IMR-90 (cell line): Measurements from ENCODE around the gene RUNX2. TPM values are rescaled to one million over a fixed set of nuclear protein-coding genes. Genes with fewer than 3 reads are reported as not detected.

ENCODE experiments used
- ATAC-seq: fragments of 200-7000 bp; cut with Tn5 transposase; 2 replicates; pipeline ENCODE4 v1.9.1; 2020; ENCODE audit warnings: low read depth, mild to moderate bottlenecking, moderate library complexity
- BruUV-seq: library from RNA; stranded (reverse); fragments of 400-500 nt; replicated peaks from 2 replicates; lab custom pipeline; 2021; lab: Mats Ljungman, UMichigan
- CTCF ChIA-PET: fragments of 300-600 bp; formaldehyde crosslinking; extraction: SDS; loops from one replicate; lab custom pipeline; 2021; ENCODE audit warnings: antibody characterized with exemption; lab: Yijun Ruan, JAX
- POLR2A ChIA-PET: fragments of 300-600 bp; sonication (Branson Sonifier 250); formaldehyde crosslinking; loops from one replicate; lab custom pipeline; 2022; ENCODE audit warnings: antibody characterized with exemption; ENCODE audit not compliant: unreplicated experiment; lab: Charles Lee
- DNase-seq: peaks from one replicate; pipeline ENCODE4 v3.0.0; 2013
- H2AFZ ChIP-seq: replicated peaks from 2 replicates; pipeline ENCODE3; 2013; ENCODE audit warnings: low read length, mild to moderate bottlenecking; ENCODE audit not compliant: poor library complexity
- H2AK5ac ChIP-seq: 2 replicates; pipeline ENCODE4 v1.6.1; 2013; ENCODE audit warnings: low read depth, low read length, inconsistent platforms
- H2AK9ac ChIP-seq: replicated peaks from 2 replicates; pipeline ENCODE3; 2013; ENCODE audit warnings: mild to moderate bottlenecking, low read depth, low read length, moderate library complexity; ENCODE audit not compliant: poor library complexity
- H2BK120ac ChIP-seq: 2 replicates; pipeline ENCODE4 v1.6.1; 2013; ENCODE audit warnings: low read depth, low read length, inconsistent platforms
- H2BK15ac ChIP-seq: 3 replicates; pipeline ENCODE4 v1.6.1; 2013; ENCODE audit warnings: low read depth, low read length, inconsistent platforms
- H2BK20ac ChIP-seq: 2 replicates; pipeline ENCODE4 v1.6.1; 2013; ENCODE audit warnings: low read depth, mild to moderate bottlenecking, inconsistent platforms, low read length, moderate library complexity
- H2BK5ac ChIP-seq: 2 replicates; pipeline ENCODE4 v1.6.1; 2013; ENCODE audit warnings: mild to moderate bottlenecking, low read depth, low read length, inconsistent platforms; ENCODE audit not compliant: poor library complexity, severe bottlenecking
- H3K14ac ChIP-seq: replicated peaks from 2 replicates; pipeline ENCODE4 v1.6.1; 2013; ENCODE audit warnings: low read depth, low read length, inconsistent platforms
- H3K18ac ChIP-seq: 2 replicates; pipeline ENCODE4 v1.6.1; 2013; ENCODE audit warnings: low read depth, low read length, control low read depth
- H3K23ac ChIP-seq: 2 replicates; pipeline ENCODE4 v1.6.1; 2013; ENCODE audit warnings: low read depth, low read length, inconsistent platforms
- H3K27ac ChIP-seq: 2 replicates; pipeline ENCODE4 v1.5.1; 2013; ENCODE audit warnings: mild to moderate bottlenecking, control low read depth, low read length; ENCODE audit not compliant: insufficient read depth
- H3K27me3 ChIP-seq: 2 replicates; pipeline ENCODE4 v1.6.1; 2013; ENCODE audit warnings: low read length; ENCODE audit not compliant: control insufficient read depth, insufficient read depth
- H3K36me3 ChIP-seq: 2 replicates; pipeline ENCODE4 v1.6.1; 2013; ENCODE audit warnings: low read length, mixed read lengths; ENCODE audit not compliant: control insufficient read depth, insufficient read depth
- H3K4ac ChIP-seq: 2 replicates; pipeline ENCODE4 v1.6.1; 2013; ENCODE audit warnings: low read depth, low read length, inconsistent platforms
- H3K4me1 ChIP-seq: 2 replicates; pipeline ENCODE4 v1.6.1; 2013; ENCODE audit warnings: low read length, mixed read lengths; ENCODE audit not compliant: control insufficient read depth, insufficient read depth
- H3K4me2 ChIP-seq: 2 replicates; pipeline ENCODE4 v1.6.1; 2013; ENCODE audit warnings: low read depth, mild to moderate bottlenecking, control low read depth, low read length, moderate library complexity
- H3K4me3 ChIP-seq: 2 replicates; pipeline ENCODE4 v1.5.1; 2013; ENCODE audit warnings: low read depth, mild to moderate bottlenecking, control low read depth, low read length, moderate library complexity; ENCODE audit not compliant: insufficient read depth
- H3K56ac ChIP-seq: 2 replicates; pipeline ENCODE4 v1.6.1; 2013; ENCODE audit warnings: low read length, inconsistent platforms; ENCODE audit not compliant: insufficient read depth; ENCODE audit errors: extremely low read depth
- H3K79me1 ChIP-seq, 2 experiments: 2 replicates each; pipeline ENCODE4 v1.6.1; 2013; ENCODE audit warnings: low read length in 2 of 2, inconsistent platforms in 1 of 2, low read depth in 1 of 2
- H3K9ac ChIP-seq: 2 replicates; pipeline ENCODE4 v1.6.1; 2013; ENCODE audit warnings: low read depth, low read length, control low read depth
- H3K9me1 ChIP-seq: 2 replicates; pipeline ENCODE4 v1.6.1; 2013; ENCODE audit warnings: low read length, inconsistent platforms; ENCODE audit not compliant: insufficient read depth
- H3K9me3 ChIP-seq: 2 replicates; pipeline ENCODE4 v1.6.1; 2013; ENCODE audit warnings: low read length; ENCODE audit not compliant: control insufficient read depth, insufficient read depth
- H4K20me1 ChIP-seq: 2 replicates; pipeline ENCODE4 v1.6.1; 2013; ENCODE audit warnings: low read length, inconsistent platforms; ENCODE audit not compliant: insufficient read depth
- H4K5ac ChIP-seq: 2 replicates; pipeline ENCODE4 v1.6.1; 2013; ENCODE audit warnings: mild to moderate bottlenecking, low read depth, low read length, control low read depth
- H4K8ac ChIP-seq, 2 experiments: 2 replicates each; pipeline ENCODE4 v1.6.1; 2013; ENCODE audit warnings: low read depth in 2 of 2, low read length in 2 of 2, control low read depth in 1 of 2, inconsistent platforms in 1 of 2
- H4K91ac ChIP-seq: 2 replicates; pipeline ENCODE4 v1.6.1; 2013; ENCODE audit warnings: low read depth, low read length, inconsistent platforms; ENCODE audit not compliant: insufficient read depth
- BHLHE40 ChIP-seq: fragments of 150-350 bp; IDR thresholded peaks from 2 replicates; pipeline ENCODE4 v1.6.1; 2016; ENCODE audit warnings: mild to moderate bottlenecking, low read depth, low read length
- CEBPB ChIP-seq: IDR thresholded peaks from 2 replicates; pipeline ENCODE4 v1.6.1; 2012; ENCODE audit warnings: low read depth, low read length, improper control_type of control experiment
- CHD1 ChIP-seq: IDR thresholded peaks from 2 replicates; pipeline ENCODE4 v1.6.1; 2012; ENCODE audit warnings: low read depth, low read length, improper control_type of control experiment
- CTCF ChIP-seq: conservative IDR thresholded peaks from 2 replicates; pipeline ENCODE4 v1.5.1; 2012; ENCODE audit warnings: mild to moderate bottlenecking, low read depth, low read length, improper control_type of control experiment
- ELK1 ChIP-seq: fragments of 150-350 bp; IDR thresholded peaks from 2 replicates; pipeline ENCODE4 v1.6.1; 2016; ENCODE audit warnings: low read depth, mild to moderate bottlenecking, low read length, moderate library complexity, borderline replicate concordance
- FOS ChIP-seq: fragments of 150-350 bp; IDR thresholded peaks from 2 replicates; pipeline ENCODE4 v1.6.1; 2016; ENCODE audit warnings: low read depth, low read length
- MAFK ChIP-seq: IDR thresholded peaks from 2 replicates; pipeline ENCODE4 v1.6.1; 2012; ENCODE audit warnings: low read depth, low read length, improper control_type of control experiment
- MAZ ChIP-seq: IDR thresholded peaks from 2 replicates; pipeline ENCODE4 v1.6.1; 2012; ENCODE audit warnings: low read depth, mild to moderate bottlenecking, low read length, improper control_type of control experiment, moderate library complexity, borderline replicate concordance
- MXI1 ChIP-seq: IDR thresholded peaks from 2 replicates; pipeline ENCODE4 v1.6.1; 2012; ENCODE audit warnings: low read depth, mild to moderate bottlenecking, low read length, moderate library complexity, borderline replicate concordance
- NFE2L2 ChIP-seq: fragments of 150-350 bp; IDR thresholded peaks from 2 replicates; pipeline ENCODE4 v1.6.1; 2016; ENCODE audit warnings: low read depth, mild to moderate bottlenecking, low read length
- POLR2A ChIP-seq: IDR thresholded peaks from 2 replicates; pipeline ENCODE4 v1.6.1; 2012; ENCODE audit warnings: mild to moderate bottlenecking, low read depth, low read length
- RAD21 ChIP-seq: IDR thresholded peaks from 2 replicates; pipeline ENCODE4 v1.6.1; 2012; ENCODE audit warnings: low read length, improper control_type of control experiment
- RCOR1 ChIP-seq: IDR thresholded peaks from 2 replicates; pipeline ENCODE4 v1.6.1; 2012; ENCODE audit warnings: mild to moderate bottlenecking, low read length, improper control_type of control experiment; ENCODE audit not compliant: insufficient replicate concordance
- RFX5 ChIP-seq: IDR thresholded peaks from 2 replicates; pipeline ENCODE4 v1.8.0; 2012; ENCODE audit warnings: low read depth, mild to moderate bottlenecking, low read length, moderate library complexity
- SMC3 ChIP-seq: fragments of 150-350 bp; IDR thresholded peaks from 2 replicates; pipeline ENCODE4 v1.6.1; 2016; ENCODE audit warnings: low read depth, mild to moderate bottlenecking, antibody characterized with exemption, low read length, moderate library complexity
- WGBS, 2 experiments: methylation state at CpG; one replicate each; pipeline versions ENCODE4 v1.1.5 to v1.1.7; 2013; ENCODE audit warnings: missing lambda C conversion rate in 2 of 2; ENCODE audit not compliant: insufficient read length in 1 of 2; ENCODE audit errors: extremely low coverage in 2 of 2; 5-methylcytosine and 5-hydroxymethylcytosine counted together
- dilution Hi-C: fragments of 300-500 bp; cut with HindIII; formaldehyde crosslinking; loops from one replicate; pipeline ENCODE4 v1.14.3; 2018; ENCODE audit warnings: low sequenced_read_pairs; ENCODE audit not compliant: unreplicated experiment
- in situ Hi-C: fragments of 300-500 bp; cut with MboI; formaldehyde crosslinking; loops from 3 replicates; pipeline ENCODE4 v1.14.3; 2019; ENCODE audit warnings: low sequenced_read_pairs, inconsistent platforms, mixed read lengths
- intact Hi-C: fragments of 100-400 bp; cut with micrococcal nuclease; formaldehyde crosslinking; loops from 2 replicates; pipeline ENCODE4 v1.10.0; 2022
- polyA plus RNA-seq, 3 experiments: library from polyadenylated mRNA; depleted of rRNA; stranded (reverse); fragments of >200 nt; gene quantifications; 2 replicates each; pipeline ENCODE4 v1.2.3, GENCODE V29; 2012; ENCODE audit warnings: low replicate concordance in 1 of 3
- total RNA-seq: library from RNA; depleted of rRNA; stranded (reverse); fragments of >200 nt; gene quantifications from 2 replicates; pipeline ENCODE4 v1.2.3, GENCODE V29; 2012

The RUNX2 gene
- total and polyA plus RNA-seq, 2 of the 4 experiments (the other 2 are of a cell fraction): 2.3 to 4.7 TPM

- TF ChIP-seq BHLHE40 (no peak), CHD1 (no peak), MAFK (no peak), ELK1 (no peak), RCOR1 (no peak), POLR2A (no peak), CEBPB (no peak), SMC3 (no peak), MXI1 (no peak), RFX5 (no peak), MAZ (no peak), FOS (no peak), RAD21 (no peak), NFE2L2 (no peak), CTCF (no peak)
Observed at GRCh38 chr6:45678285-45678607, 350.1 kb downstream of the RUNX2 start.

More at GRCh38 chr6:45678285-45678607, 350.1 kb downstream of the RUNX2 start:
- in situ Hi-C loops (no loop called here), intact Hi-C loops (no loop called here), dilution Hi-C loops (no loop called here)
- Histone ChIP-seq H3K14ac (0 out of 2 replicates have a peak overlapping the region, but pooled peaks have one; percentile 12), H4K91ac (no peak overlapping the region), H4K5ac (no peak overlapping the region), H3K4ac (peak overlapping the region; percentile 34), H3K9ac (no peak overlapping the region), H3K9me1 (peaks cover 12% of the 10 kb centered on the region; the same call in 1 of the 2 replicates), H2BK5ac (no peak overlapping the region), H3K23ac (no peak overlapping the region), H2BK120ac (peak overlapping the region; percentile 31), H4K20me1 (no peaks in the 10 kb centered on the region), H2BK15ac (no peak overlapping the region), H2AK9ac (no peak overlapping the region), H2BK20ac (no peak overlapping the region), H3K18ac (peak overlapping the region; percentile 64; the same call in 1 of the 2 replicates), H3K36me3 (no peaks in the 10 kb centered on the region), H3K27me3 (no peaks in the 10 kb centered on the region), H3K27ac (no peak overlapping the region), H2AFZ (peak overlapping the region; percentile 38), H3K4me2 (no peak overlapping the region), H3K9me3 (peaks cover 7% of the 10 kb centered on the region), H3K79me1 (no peaks in the 10 kb centered on the region), H4K8ac (peak overlapping the region; percentile 21 to 49; a peak in 3 of 4 replicates), H3K4me1 (peaks cover 11% of the 10 kb centered on the region), H3K4me3 (no peak overlapping the region), H3K56ac (no peak overlapping the region), H2AK5ac (peak overlapping the region; percentile 27; the same call in 1 of the 2 replicates)
- CTCF ChIA-PET: no interaction called here
- ATAC-seq: no peak
- no peak for DNase-seq
- no TSS peak for BruUV-seq
- POLR2A ChIA-PET: no interaction called here
- 14% methylated on average over 1 of the region's 5 CpGs; no CpG with 5 or more reads in 1 of the 2 experiments for WGBS, 2 experiments
